HEK293 (cell line): Measurements from ENCODE around the gene TCEAL7.
A peak's percentile ranks its signal among the peaks of the same experiment; 100 is the strongest.

Source experiments
- TCF7L2 ChIP-seq: IDR thresholded peaks from 2 replicates; pipeline ENCODE4 v1.6.1; 2011; ENCODE audit warnings: low read depth, mild to moderate bottlenecking, inconsistent platforms, low read length, moderate library complexity, borderline replicate concordance
- TF ChIP-seq, protein P1 (sequence below): fragments of 450-650 bp; formaldehyde crosslinking; IDR thresholded peaks from 2 replicates; pipeline ENCODE4 v1.5.1; 2016; ENCODE audit warnings: missing biosample characterization, missing genetic modification characterization

DNA sequence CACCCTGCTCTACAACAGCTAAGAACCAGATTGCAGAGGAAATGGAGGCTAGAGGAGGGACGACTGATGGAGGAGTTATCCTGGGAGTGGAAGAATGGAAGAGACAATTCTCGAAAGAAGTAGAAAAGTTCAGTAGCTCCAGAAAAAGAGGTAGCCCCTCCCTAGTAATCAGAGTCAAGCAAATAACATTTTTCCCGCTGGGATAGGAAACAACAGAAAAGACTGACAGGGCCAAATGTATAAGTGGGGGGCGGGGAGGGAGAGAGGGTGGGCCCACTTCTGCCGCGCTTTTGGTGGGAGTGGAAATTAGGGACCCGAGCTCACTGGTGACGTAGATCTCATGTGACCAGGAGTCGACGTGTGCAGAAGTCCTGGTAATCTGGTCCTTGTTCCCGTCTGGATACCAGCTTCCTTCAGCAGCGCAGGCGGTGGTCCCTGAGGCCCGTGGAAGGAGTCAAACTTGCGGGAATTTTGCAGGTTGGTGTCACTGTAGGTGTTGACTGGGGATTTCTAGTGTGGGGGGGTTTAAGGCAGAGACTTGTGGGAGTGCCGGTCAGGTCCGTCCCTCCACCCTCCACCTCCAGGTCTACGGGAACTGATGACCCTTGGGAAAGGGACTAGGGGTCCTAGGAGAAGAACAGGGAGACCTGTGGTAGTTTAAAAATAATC is 26.2 kb downstream of the TCEAL7 start, which contains the start of gene TCEAL9:
- TF ChIP-seq, protein P1, sequence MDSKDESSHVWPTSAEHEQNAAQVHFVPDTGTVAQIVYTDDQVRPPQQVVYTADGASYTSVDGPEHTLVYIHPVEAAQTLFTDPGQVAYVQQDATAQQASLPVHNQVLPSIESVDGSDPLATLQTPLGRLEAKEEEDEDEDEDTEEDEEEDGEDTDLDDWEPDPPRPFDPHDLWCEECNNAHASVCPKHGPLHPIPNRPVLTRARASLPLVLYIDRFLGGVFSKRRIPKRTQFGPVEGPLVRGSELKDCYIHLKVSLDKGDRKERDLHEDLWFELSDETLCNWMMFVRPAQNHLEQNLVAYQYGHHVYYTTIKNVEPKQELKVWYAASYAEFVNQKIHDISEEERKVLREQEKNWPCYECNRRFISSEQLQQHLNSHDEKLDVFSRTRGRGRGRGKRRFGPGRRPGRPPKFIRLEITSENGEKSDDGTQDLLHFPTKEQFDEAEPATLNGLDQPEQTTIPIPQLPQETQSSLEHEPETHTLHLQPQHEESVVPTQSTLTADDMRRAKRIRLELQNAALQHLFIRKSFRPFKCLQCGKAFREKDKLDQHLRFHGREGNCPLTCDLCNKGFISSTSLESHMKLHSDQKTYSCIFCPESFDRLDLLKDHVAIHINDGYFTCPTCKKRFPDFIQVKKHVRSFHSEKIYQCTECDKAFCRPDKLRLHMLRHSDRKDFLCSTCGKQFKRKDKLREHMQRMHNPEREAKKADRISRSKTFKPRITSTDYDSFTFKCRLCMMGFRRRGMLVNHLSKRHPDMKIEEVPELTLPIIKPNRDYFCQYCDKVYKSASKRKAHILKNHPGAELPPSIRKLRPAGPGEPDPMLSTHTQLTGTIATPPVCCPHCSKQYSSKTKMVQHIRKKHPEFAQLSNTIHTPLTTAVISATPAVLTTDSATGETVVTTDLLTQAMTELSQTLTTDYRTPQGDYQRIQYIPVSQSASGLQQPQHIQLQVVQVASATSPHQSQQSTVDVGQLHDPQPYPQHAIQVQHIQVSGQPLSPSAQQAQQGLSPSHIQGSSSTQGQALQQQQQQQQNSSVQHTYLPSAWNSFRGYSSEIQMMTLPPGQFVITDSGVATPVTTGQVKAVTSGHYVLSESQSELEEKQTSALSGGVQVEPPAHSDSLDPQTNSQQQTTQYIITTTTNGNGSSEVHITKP (tag by site-specific recombination): peak; percentile 66
- TF ChIP-seq TCF7L2: no peak
